Psoas muscle (tissue), 8 donors: ENCODE results near the gene RPL18. TPM values are rescaled to one million over a fixed set of nuclear protein-coding genes. Genes with fewer than 3 reads are reported as not detected.
A peak's percentile ranks its signal among the peaks of the same experiment; 100 is the strongest.

ENCODE experiments used
- ATAC-seq, 4 donors: fragments of 200-7000 bp; cut with Tn5 transposase; one replicate each; pipeline ENCODE4 v1.9.1; 2020; ENCODE audit warnings: moderate library complexity in 3 of 4, mild to moderate bottlenecking in 2 of 4
- DNase-seq, 2 donors: peaks; one replicate each; pipeline ENCODE4 v3.0.0-alpha.2; 2020
- H3K27ac ChIP-seq: fragments of 200-600 bp; one replicate; pipeline ENCODE4 v1.8.0; 2022
- H3K27me3 ChIP-seq, 3 donors: fragments of 200-600 bp in 1 of 3; one replicate each; pipeline versions ENCODE4 v1.6.1 to v1.8.0; 2013 to 2022; ENCODE audit warnings: low read length in 2 of 3, mild to moderate bottlenecking in 2 of 3, moderate library complexity in 1 of 3; ENCODE audit not compliant: insufficient read depth in 3 of 3
- H3K36me3 ChIP-seq, 2 donors: fragments of 200-600 bp in 1 of 2; one replicate each; pipeline versions ENCODE4 v1.6.1 to v1.8.0; 2013 to 2022; ENCODE audit warnings: low read depth in 1 of 2, mild to moderate bottlenecking in 1 of 2, moderate library complexity in 1 of 2; ENCODE audit not compliant: insufficient read depth in 1 of 2
- H3K4me1 ChIP-seq: fragments of 200-600 bp; one replicate; pipeline ENCODE4 v1.8.0; 2022
- H3K4me3 ChIP-seq: fragments of 200-600 bp; one replicate; pipeline ENCODE4 v1.8.0; 2022; ENCODE audit warnings: mild to moderate bottlenecking
- H3K9me3 ChIP-seq: fragments of 200-600 bp; one replicate; pipeline ENCODE4 v1.8.0; 2022
- CTCF ChIP-seq: fragments of 200-600 bp; IDR thresholded peaks from one replicate; pipeline ENCODE4 v1.8.0; 2022; ENCODE audit warnings: antibody characterized with exemption
- WGBS, 3 donors: extraction: QIAGEN DNeasy Blood & Tissue Kit; methylation state at CpG; one replicate each; pipeline versions ENCODE4 v1.1.6 to v1.1.7; 2013; 5-methylcytosine and 5-hydroxymethylcytosine counted together
- intact Hi-C, 2 donors: fragments of 100-400 bp; cut with DNase I; formaldehyde crosslinking; loops; one replicate each; pipeline versions ENCODE4 v1.11.0 to v1.14.2; 2022
- polyA plus RNA-seq, 3 donors: library from polyadenylated mRNA; stranded (reverse); fragments of 200-250 nt; gene quantifications; one replicate each; pipeline ENCODE4 v1.2.3, GENCODE V29; 2013
- total RNA-seq, 4 donors: library from RNA; stranded (reverse); fragmentation: NEBNext Ultra II Directional in 2 of 4; extraction: Animal tissue kit (Norgen Biotek cat#: 25700) in 2 of 4; gene quantifications; one replicate each; pipeline versions ENCODE4 v1.2.1 to v1.2.4, GENCODE V29; 2021 to 2023
- donor health status: healthy with polysubstance abuse.
- donor health status: DM: no; HTN: no; CAD: no; lungs with moderate emphysema.
- donor health status: Bipolar disorder and iron deficiency.
- donor health status: healthy.
- donor health status: DM: yes; HTN: yes; CAD: no.
- donor health status: DM: no; HTN: no; CAD: no.
- donor health status: DM: no; HTN: no; CAD: no.
- donor health status: DM: yes; HTN: yes; CAD: no.

Gene RPL18
- total and polyA plus RNA-seq, 7 donors, result 506 to 1,745 (median 730) TPM

DNA sequence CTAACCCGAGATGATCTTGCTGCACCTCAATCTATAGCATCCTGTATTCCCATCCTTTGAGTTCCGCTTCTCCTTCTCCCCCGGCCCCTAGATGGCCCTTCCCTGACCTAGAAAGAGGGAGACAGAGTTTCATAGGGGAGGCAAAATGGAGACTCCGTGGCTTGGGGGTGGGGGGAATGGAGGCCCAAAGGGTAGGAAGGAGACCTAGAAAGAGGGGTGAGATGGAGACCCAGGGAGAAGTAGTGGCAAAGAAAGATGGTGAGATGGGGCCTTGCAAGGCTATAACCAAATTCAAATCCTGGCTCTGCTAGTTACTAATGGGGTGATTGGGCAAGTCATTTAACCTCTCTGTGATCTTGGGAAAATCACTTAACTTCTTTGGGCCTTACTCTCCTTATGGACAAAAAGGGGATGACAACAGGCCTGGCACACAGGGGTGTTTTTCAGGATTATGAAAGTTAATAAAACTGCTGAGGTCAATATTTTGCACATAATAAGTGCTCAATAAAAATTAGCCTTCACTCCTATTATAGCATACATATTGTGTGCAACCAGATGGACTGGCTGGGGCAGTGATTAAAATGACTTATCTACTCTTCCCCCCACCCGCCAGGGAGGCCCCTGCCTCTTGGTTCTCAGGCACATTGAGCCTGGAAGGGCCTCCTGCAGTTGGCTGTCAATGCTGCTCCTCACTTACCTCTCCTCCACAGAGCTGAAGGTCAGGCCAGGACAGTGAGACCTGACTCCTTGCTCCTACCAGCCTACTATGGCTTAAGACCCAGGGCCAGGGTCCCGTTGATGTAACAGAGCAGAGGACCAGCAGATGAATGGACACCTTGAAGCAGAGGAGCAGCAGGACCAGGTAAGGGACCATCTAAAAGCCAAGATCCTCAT, 961 bp upstream of the RPL18 start:
- Histone ChIP-seq H3K36me3 (peaks cover 8 to 47% of the 10 kb centered on the region in 2 donors), H3K9me3 (no peaks in the 10 kb centered on the region), H3K27ac (peak overlapping the region; percentile 94), H3K27me3 (no peaks in the 10 kb centered on the region), H3K4me3 (peak overlapping the region; percentile 99), H3K4me1 (peaks cover 35% of the 10 kb centered on the region)
- WGBS, 3 donors, result 29 to 31% (median 30%) methylated on average over 6 of the region's 6 CpGs
- DNase-seq (peak in 1 of 2 donors; percentile 61), ATAC-seq (peak in 1 of 4 donors; percentile 0)
- intact Hi-C loops, result no loop called here
- TF ChIP-seq CTCF, result no peak

DNA sequence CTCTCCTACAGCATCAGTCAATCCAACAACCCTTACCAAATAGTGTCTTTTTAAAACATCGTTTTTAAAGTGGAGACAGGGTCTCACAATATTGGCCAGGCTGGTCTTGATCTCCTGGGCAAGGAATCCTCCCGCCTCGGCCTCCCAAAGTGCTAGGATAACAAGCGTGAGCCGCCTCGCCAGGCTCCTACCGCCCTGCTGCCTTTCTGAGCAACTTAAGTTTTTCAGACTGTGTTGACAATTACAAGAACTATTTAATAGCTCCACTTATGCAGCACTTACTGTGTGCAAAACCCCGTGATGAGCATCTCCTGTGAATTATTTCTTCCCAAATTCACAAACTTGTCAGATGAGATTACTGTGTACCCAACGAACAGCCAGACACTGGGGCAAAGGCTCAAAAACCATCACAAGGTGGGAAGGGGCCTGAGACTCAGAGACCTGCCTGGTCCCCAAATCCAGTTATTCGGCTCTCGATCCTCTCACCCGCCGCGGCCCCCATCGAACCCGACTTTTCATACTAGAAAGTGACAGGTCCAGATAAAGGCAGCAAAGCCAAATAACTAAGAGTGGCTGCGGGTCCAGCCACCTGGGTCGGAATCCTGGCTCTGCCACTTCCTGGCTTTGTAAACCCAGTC, 581 bp downstream of the RPL18 start:
- 4% methylated on average over 18 of the region's 18 CpGs for WGBS, 3 donors
- no peak for TF ChIP-seq CTCF
- ATAC-seq (no peak), DNase-seq (peak in 1 of 2 donors; percentile 59)
- intact Hi-C loops, result no loop called here
- Histone ChIP-seq H3K4me3 (peak overlapping the region; percentile 99), H3K4me1 (peaks cover 35% of the 10 kb centered on the region), H3K27me3 (no peaks in the 10 kb centered on the region), H3K36me3 (peaks cover 8 to 50% of the 10 kb centered on the region in 2 donors), H3K9me3 (no peaks in the 10 kb centered on the region), H3K27ac (peak overlapping the region; percentile 94)

DNA sequence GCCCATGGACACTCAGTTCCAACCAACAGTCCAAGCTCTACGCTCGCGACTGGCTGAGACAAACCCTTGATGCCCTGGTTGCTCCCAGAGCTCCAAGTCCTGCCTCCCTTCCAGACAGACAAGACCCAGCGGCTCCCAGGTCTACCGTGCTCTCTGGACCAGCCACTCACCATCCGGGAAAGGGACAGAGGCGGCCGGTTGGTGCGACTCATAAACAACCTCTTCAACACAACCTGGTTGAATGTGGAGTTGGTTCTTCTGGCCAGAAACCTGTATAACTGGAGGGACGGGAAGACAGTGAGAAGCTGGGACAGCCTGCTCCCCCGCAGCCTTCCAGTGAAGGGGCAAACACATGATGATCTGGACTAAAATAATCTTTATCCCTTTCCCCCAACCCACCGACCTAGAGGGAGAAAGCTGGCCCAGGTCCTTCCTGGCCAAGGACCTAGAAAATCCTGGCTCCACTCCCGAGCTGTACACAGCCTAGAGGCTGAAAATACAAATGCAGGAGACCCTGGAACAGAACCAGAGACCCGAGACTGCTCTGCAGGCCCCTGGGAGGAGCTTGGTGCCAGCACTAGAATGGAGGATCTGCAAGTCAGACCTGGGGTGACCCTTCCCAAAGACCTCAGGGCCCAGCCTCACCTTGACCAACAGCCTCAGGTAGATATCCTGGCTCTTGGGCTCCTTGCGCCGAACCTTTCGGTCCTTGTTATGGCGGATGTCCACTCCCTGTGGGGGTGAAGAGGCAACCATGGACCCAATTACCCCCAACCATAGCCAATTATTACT, 1.6 kb downstream of the RPL18 start:
- Histone ChIP-seq H3K36me3 (peaks cover 8 to 48% of the 10 kb centered on the region in 2 donors), H3K27me3 (no peaks in the 10 kb centered on the region), H3K4me3 (peak overlapping the region; percentile 99), H3K9me3 (no peaks in the 10 kb centered on the region), H3K27ac (peak overlapping the region; percentile 94), H3K4me1 (peaks cover 37% of the 10 kb centered on the region)
- no peak for TF ChIP-seq CTCF
- intact Hi-C loops, result no loop called here
- WGBS, 3 donors, result 59 to 67% (median 61%) methylated on average over 18 of the region's 18 CpGs
- ATAC-seq (no peak), DNase-seq (no peak)

DNA sequence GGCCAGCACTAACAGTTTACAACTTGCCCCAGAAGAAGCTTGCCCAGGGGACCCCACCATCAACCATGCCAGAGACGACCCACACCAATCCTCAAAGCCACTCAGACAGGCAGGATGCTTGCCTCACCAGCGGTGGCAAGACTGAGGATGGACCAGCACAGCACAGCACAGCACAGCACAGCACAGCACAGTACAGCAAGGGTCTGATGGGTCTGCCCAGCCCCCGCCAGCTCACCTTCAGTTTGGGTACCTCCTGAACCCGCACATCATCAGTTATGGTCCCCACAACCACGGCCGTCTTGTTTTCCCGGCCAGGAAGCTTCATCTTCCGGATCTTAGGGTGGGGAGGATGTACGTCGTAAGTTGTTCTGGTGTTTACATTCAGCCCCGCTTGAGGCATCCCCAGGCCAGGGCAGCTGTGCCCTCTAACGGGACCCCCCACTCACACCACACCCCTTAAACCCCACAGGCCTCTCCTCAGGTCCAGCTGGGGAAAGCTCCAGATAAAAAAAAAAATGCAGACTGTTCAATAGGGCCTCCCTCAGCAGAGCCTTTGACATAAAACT, 2.4 kb downstream of the RPL18 start:
- Histone ChIP-seq H3K27ac (peak overlapping the region; percentile 94), H3K36me3 (peaks cover 8 to 43% of the 10 kb centered on the region in 2 donors), H3K9me3 (no peaks in the 10 kb centered on the region), H3K4me1 (peaks cover 37% of the 10 kb centered on the region), H3K4me3 (peak overlapping the region; percentile 99), H3K27me3 (no peaks in the 10 kb centered on the region)
- ATAC-seq, result no peak
- DNase-seq, result no peak
- intact Hi-C loops, result no loop called here
- no peak for TF ChIP-seq CTCF
- 55 to 69% (median 65%) methylated on average over 10 to 12 of the region's 12 CpGs for WGBS, 3 donors
